Right lobe of liver (tissue), 4 donors: Measurements from ENCODE around the gene ACOT8.

Source experiments
- CTCF ChIP-seq, 4 donors: fragments of 200-600 bp in 3 of 4; fragments of 450-650 bp in 1 of 4; IDR thresholded peaks; one replicate each; pipeline versions ENCODE4 v1.5.1 to v1.8.0; 2016 to 2022; ENCODE audit warnings: antibody characterized with exemption in 4 of 4, mild to moderate bottlenecking in 2 of 4
- POLR2A ChIP-seq: fragments of 450-650 bp; IDR thresholded peaks from one replicate; pipeline ENCODE4 v1.6.1; 2017; ENCODE audit warnings: antibody characterized with exemption, mild to moderate bottlenecking
- donor health status: DM: no; HTN: no; CAD: no.
- donor health status: DM: no; HTN: no; CAD: no.
- donor health status: DM: no; HTN: yes; CAD: no.

- TF ChIP-seq CTCF (IDR thresholded peaks at IDR 0.05) (no peak), POLR2A (no peak)
Observed at GRCh38 chr20:45827030-45827652, 30.1 kb downstream of the ACOT8 start, which contains the start of gene TNNC2.
